ENCODE data around the gene RECK. TPM values are rescaled to one million over a fixed set of nuclear protein-coding genes. Genes with fewer than 3 reads are reported as not detected.

RECK gene
- total RNA-seq, 1 donor from 2014 or later, result 11.1 TPM

DNA sequence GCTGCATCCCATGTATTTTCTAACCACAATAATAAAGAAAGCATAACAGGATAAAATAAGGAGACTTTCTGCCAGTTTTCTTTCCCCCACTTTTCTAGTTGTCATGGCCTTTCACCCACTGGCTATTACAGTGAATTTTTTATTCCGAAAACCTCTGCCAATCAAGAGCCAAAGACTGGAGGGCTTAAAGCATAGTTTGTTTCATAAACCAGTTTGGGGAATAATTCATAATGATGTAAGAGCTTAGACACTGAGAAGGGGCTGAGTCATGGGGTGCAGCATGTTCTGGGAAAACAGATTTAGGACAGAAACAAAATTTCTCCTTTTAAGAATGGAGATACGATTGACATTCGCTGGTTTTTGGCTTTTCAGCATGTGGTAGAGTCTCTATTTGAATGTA lies 95.4 kb downstream of the RECK start:
- peaks cover 2% of the 10 kb centered on the region for H3K9me3 Mint-ChIP-seq (ENCODE audit: unreplicated experiment)
- H3K4me1 Mint-ChIP-seq (ENCODE audit: low read depth, unreplicated experiment), result no peaks in the 10 kb centered on the region
- no peaks in the 10 kb centered on the region for H3K36me3 Mint-ChIP-seq (ENCODE audit: unreplicated experiment)
- DNase-seq, result no peak
- H3K4me3 Mint-ChIP-seq (ENCODE audit: unreplicated experiment), result no peak overlapping the region
- TF ChIP-seq, protein P1, sequence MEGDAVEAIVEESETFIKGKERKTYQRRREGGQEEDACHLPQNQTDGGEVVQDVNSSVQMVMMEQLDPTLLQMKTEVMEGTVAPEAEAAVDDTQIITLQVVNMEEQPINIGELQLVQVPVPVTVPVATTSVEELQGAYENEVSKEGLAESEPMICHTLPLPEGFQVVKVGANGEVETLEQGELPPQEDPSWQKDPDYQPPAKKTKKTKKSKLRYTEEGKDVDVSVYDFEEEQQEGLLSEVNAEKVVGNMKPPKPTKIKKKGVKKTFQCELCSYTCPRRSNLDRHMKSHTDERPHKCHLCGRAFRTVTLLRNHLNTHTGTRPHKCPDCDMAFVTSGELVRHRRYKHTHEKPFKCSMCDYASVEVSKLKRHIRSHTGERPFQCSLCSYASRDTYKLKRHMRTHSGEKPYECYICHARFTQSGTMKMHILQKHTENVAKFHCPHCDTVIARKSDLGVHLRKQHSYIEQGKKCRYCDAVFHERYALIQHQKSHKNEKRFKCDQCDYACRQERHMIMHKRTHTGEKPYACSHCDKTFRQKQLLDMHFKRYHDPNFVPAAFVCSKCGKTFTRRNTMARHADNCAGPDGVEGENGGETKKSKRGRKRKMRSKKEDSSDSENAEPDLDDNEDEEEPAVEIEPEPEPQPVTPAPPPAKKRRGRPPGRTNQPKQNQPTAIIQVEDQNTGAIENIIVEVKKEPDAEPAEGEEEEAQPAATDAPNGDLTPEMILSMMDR (IDR thresholded peaks at IDR 0.05; ENCODE audit: partially characterized antibody, unreplicated experiment), result no peak
- no peak overlapping the region for H3K27ac Mint-ChIP-seq (ENCODE audit: unreplicated experiment)
- H3K27me3 Mint-ChIP-seq (ENCODE audit: unreplicated experiment), result peaks cover 6% of the 10 kb centered on the region

- Mint-ChIP-seq H3K27ac (ENCODE audit: unreplicated experiment) (no peak overlapping the region), H3K27me3 (ENCODE audit: unreplicated experiment) (peaks cover 9% of the 10 kb centered on the region), H3K4me3 (ENCODE audit: unreplicated experiment) (no peak overlapping the region)
These were observed 98.2 kb downstream of the RECK start for GRCh38 chr9:36134761-36135505.

GRCh38 chr9:36135741-36136271 lies 99.1 kb downstream of the RECK start:
- DNase-seq, result peak; percentile 31
- Mint-ChIP-seq H3K27ac (ENCODE audit: unreplicated experiment) (no peak overlapping the region), H3K4me3 (ENCODE audit: unreplicated experiment) (peak overlapping the region; percentile 81), H3K36me3 (ENCODE audit: unreplicated experiment) (no peaks in the 10 kb centered on the region), H3K9me3 (ENCODE audit: unreplicated experiment) (peaks cover 10% of the 10 kb centered on the region), H3K4me1 (ENCODE audit: low read depth, unreplicated experiment) (peaks cover 22% of the 10 kb centered on the region), H3K27me3 (ENCODE audit: unreplicated experiment) (peaks cover 9% of the 10 kb centered on the region)
- TF ChIP-seq, protein P1 (IDR thresholded peaks at IDR 0.05; ENCODE audit: partially characterized antibody, unreplicated experiment), result no peak

More at GRCh38 chr9:36134761-36135505, 98.2 kb downstream of the RECK start:
- H3K4me1 Mint-ChIP-seq (ENCODE audit: low read depth, unreplicated experiment), result peaks cover 13% of the 10 kb centered on the region
- no peaks in the 10 kb centered on the region for H3K36me3 Mint-ChIP-seq (ENCODE audit: unreplicated experiment)
- TF ChIP-seq, protein P1 (IDR thresholded peaks at IDR 0.05; ENCODE audit: partially characterized antibody, unreplicated experiment), result no peak
- H3K9me3 Mint-ChIP-seq (ENCODE audit: unreplicated experiment), result peaks cover 10% of the 10 kb centered on the region
- DNase-seq, result no peak

DNA sequence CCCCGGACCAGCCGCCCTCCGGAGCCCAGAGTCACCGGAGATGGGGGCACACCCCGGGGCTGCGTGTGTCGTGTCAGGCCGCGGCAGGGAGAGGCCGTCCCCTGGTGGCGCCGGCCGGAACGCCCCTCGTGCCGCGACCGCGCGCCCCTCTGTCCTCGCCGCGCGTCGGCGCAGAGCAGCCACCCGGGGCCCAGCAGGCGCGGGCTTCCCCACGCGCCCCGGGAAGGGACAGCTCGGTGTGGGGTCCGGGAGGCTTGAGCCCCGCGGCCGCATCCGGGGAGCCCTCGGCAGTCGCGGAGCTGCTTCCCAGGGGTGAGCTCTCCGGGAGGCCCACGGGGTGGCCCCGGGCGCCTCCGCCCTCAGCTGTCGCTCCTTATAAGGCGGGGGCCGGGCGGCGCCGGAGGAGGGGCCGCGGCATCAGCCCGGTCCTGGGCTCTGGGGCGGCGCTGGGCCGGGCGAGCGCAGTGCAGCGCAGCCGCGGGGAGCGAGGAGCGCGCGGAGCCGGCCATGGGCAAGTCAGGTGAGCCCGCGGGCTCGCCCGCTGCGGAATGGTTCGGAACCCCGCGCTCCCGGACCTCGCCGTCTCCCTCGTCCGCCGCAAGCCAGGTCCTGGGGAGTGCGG lies 99.7 kb downstream of the RECK start, which contains the start of gene GLIPR2:
TSS of gene GLIPR2 (plus strand) at position 462 of the 622 bp plus-strand sequence. CDS start at position 508, 46 bp downstream.
- peaks cover 27% of the 10 kb centered on the region for H3K4me1 Mint-ChIP-seq (ENCODE audit: low read depth, unreplicated experiment)
- peak; percentile 71 for DNase-seq
- peak within 1 kb of the TSS; percentile 99 for H3K4me3 Mint-ChIP-seq (ENCODE audit: unreplicated experiment)
- H3K27me3 Mint-ChIP-seq (ENCODE audit: unreplicated experiment), result peaks cover 9% of the 10 kb centered on the region
- H3K9me3 Mint-ChIP-seq (ENCODE audit: unreplicated experiment), result peaks cover 10% of the 10 kb centered on the region
- no peaks in the 10 kb centered on the region for H3K36me3 Mint-ChIP-seq (ENCODE audit: unreplicated experiment)
- H3K27ac Mint-ChIP-seq (ENCODE audit: unreplicated experiment), result peak within 1 kb of the TSS; percentile 99
- TF ChIP-seq, protein P1 (IDR thresholded peaks at IDR 0.05; ENCODE audit: partially characterized antibody, unreplicated experiment), result peak; percentile 45
